Measurements from ENCODE around the gene PDLIM3.

- TF ChIP-seq POLR2AphosphoS5 (IDR thresholded peaks at IDR 0.05; ENCODE audit: low read depth, low read length) = no peak
- TF ChIP-seq REST (IDR thresholded peaks at IDR 0.05; ENCODE audit: insufficient read depth in 1 of 2, low read depth in 2 of 2, low read length in 2 of 2) = no peak
- TF ChIP-seq TAF1 (IDR thresholded peaks at IDR 0.05; ENCODE audit: borderline replicate concordance, insufficient read depth, low read length) = no peak
- TF ChIP-seq SIN3A (IDR thresholded peaks at IDR 0.05; ENCODE audit: borderline replicate concordance, insufficient read depth, low read length) = no peak
Measured at GRCh38 chr4:185464887-185465286, 70.4 kb downstream of the PDLIM3 start.
